SU-DHL-6 (cell line): ENCODE data around the gene USP24.

Experiments
- H2AFZ ChIP-seq: fragments of 200-600 bp; sonication (generic); 2 replicates; pipeline ENCODE4 v1.6.1; 2014; ENCODE audit warnings: low read depth, mild to moderate bottlenecking, moderate library complexity, mixed read lengths, antibody characterized with exemption, low read length; ENCODE audit not compliant: severe bottlenecking
- H3F3A ChIP-seq: fragments of 200-600 bp; shearing (Covaris generic); 2 replicates; pipeline ENCODE4 v1.6.0; 2016; ENCODE audit warnings: antibody characterized with exemption, mild to moderate bottlenecking; ENCODE audit not compliant: insufficient read depth
- H3K27ac ChIP-seq: fragments of 200-600 bp; sonication (generic); 2 replicates; pipeline ENCODE4 v1.5.1; 2016; ENCODE audit warnings: low read depth, mild to moderate bottlenecking, low read length, moderate library complexity, mixed read lengths
- H3K27me3 ChIP-seq: fragments of 200-600 bp; sonication (generic), shearing (Covaris generic); 2 replicates; pipeline ENCODE4 v1.6.0; 2014; ENCODE audit warnings: mild to moderate bottlenecking, low read length
- H3K36me3 ChIP-seq: fragments of 200-600 bp; sonication (generic); 2 replicates; pipeline ENCODE4 v1.6.1; 2014; ENCODE audit warnings: mild to moderate bottlenecking, low read length, mixed read lengths
- H3K4me2 ChIP-seq: fragments of 300-600, 200-600 bp; shearing (Covaris generic), sonication (generic); 2 replicates; pipeline ENCODE4 v1.6.0; 2014; ENCODE audit warnings: low read length, low read depth, mild to moderate bottlenecking; ENCODE audit not compliant: poor library complexity, severe bottlenecking
- H3K4me3 ChIP-seq: fragments of 200-600 bp; sonication (generic); 2 replicates; pipeline ENCODE4 v1.5.1; 2014; ENCODE audit warnings: antibody characterized with exemption, low read length, mild to moderate bottlenecking, mixed read lengths; ENCODE audit not compliant: insufficient read depth, poor library complexity, severe bottlenecking
- H3K79me2 ChIP-seq: fragments of 200-600 bp; sonication (generic); 2 replicates; pipeline ENCODE4 v1.6.1; 2014; ENCODE audit warnings: mild to moderate bottlenecking, low read length, moderate library complexity; ENCODE audit not compliant: insufficient read depth
- H3K9ac ChIP-seq: fragments of 200-600 bp; sonication (generic); 2 replicates; pipeline ENCODE4 v1.7.0; 2014; ENCODE audit warnings: mild to moderate bottlenecking, low read length
- H3K9me2 ChIP-seq: fragments of 200-600 bp; sonication (generic); replicated peaks from 2 replicates; pipeline ENCODE4 v1.6.1; 2014; ENCODE audit warnings: low read length; ENCODE audit not compliant: insufficient read depth
- H3K9me3 ChIP-seq: fragments of 200-600 bp; sonication (generic); 2 replicates; pipeline ENCODE4 v1.6.1; 2014; ENCODE audit warnings: low read length, mixed read lengths; ENCODE audit not compliant: insufficient read depth
- H4K20me1 ChIP-seq: fragments of 200-600 bp; sonication (generic); 2 replicates; pipeline ENCODE4 v1.6.1; 2014; ENCODE audit warnings: low read depth, mild to moderate bottlenecking, antibody characterized with exemption, low read length, moderate library complexity, mixed read lengths
- CTCF ChIP-seq: fragments of 200-600 bp; sonication (generic); IDR thresholded peaks from one replicate; pipeline ENCODE4 v1.5.1; 2017; ENCODE audit warnings: antibody characterized with exemption, mild to moderate bottlenecking, low read length, moderate library complexity; ENCODE audit not compliant: insufficient read depth, poor library complexity, severe bottlenecking
- EZH2phosphoT487 ChIP-seq: fragments of 200-600 bp; sonication (generic), shearing (Covaris generic); conservative IDR thresholded peaks from 2 replicates; pipeline ENCODE4 v1.6.1; 2018; ENCODE audit warnings: mild to moderate bottlenecking, antibody characterized with exemption, low read length, moderate library complexity, mixed read lengths

USP24 gene

GRCh38 chr1:55037733-55038551 lies 177.2 kb downstream of the USP24 start:
- no peak overlapping the region for H3K4me2 ChIP-seq

GRCh38 chr1:55035904-55036303 lies 179.3 kb downstream of the USP24 start:
- Histone ChIP-seq H3K9me3 (no peaks in the 10 kb centered on the region), H3F3A (no peaks in the 10 kb centered on the region), H3K9me2 (no peaks in the 10 kb centered on the region), H3K27me3 (no peaks in the 10 kb centered on the region), H3K36me3 (no peaks in the 10 kb centered on the region), H2AFZ (no peak overlapping the region), H3K27ac (no peak overlapping the region), H3K4me2 (no peak overlapping the region), H3K9ac (no peak overlapping the region), H3K79me2 (no peaks in the 10 kb centered on the region), H4K20me1 (no peaks in the 10 kb centered on the region), H3K4me3 (no peak overlapping the region)
- TF ChIP-seq CTCF, result no peak
- no peak for TF ChIP-seq EZH2phosphoT487

More at GRCh38 chr1:55037733-55038551, 177.2 kb downstream of the USP24 start:
- H3K79me2 ChIP-seq, result no peaks in the 10 kb centered on the region
- no peak overlapping the region for H3K27ac ChIP-seq
- H3K9ac ChIP-seq, result no peak overlapping the region
- H3F3A ChIP-seq, result no peaks in the 10 kb centered on the region
- no peaks in the 10 kb centered on the region for H3K36me3 ChIP-seq
- H3K9me2 ChIP-seq, result no peaks in the 10 kb centered on the region
- H3K4me3 ChIP-seq, result no peak overlapping the region
- no peaks in the 10 kb centered on the region for H3K9me3 ChIP-seq
- no peaks in the 10 kb centered on the region for H4K20me1 ChIP-seq
- no peaks in the 10 kb centered on the region for H3K27me3 ChIP-seq
- TF ChIP-seq CTCF, result no peak
- no peak for TF ChIP-seq EZH2phosphoT487
- no peak overlapping the region for H2AFZ ChIP-seq

GRCh38 chr1:55034476-55035133 lies 180.6 kb downstream of the USP24 start:
- no peaks in the 10 kb centered on the region for H3K36me3 ChIP-seq
- no peak overlapping the region for H3K4me2 ChIP-seq
- H3K79me2 ChIP-seq, result no peaks in the 10 kb centered on the region
- no peaks in the 10 kb centered on the region for H4K20me1 ChIP-seq
- no peaks in the 10 kb centered on the region for H3K9me3 ChIP-seq
- no peak overlapping the region for H3K27ac ChIP-seq
- no peaks in the 10 kb centered on the region for H3K9me2 ChIP-seq
- no peak overlapping the region for H2AFZ ChIP-seq
- TF ChIP-seq CTCF (no peak), EZH2phosphoT487 (no peak)
- H3F3A ChIP-seq, result no peaks in the 10 kb centered on the region
- no peak overlapping the region for H3K9ac ChIP-seq
- H3K4me3 ChIP-seq, result no peak overlapping the region
- no peaks in the 10 kb centered on the region for H3K27me3 ChIP-seq
